ENCODE results near the gene TPCN2.

GRCh38 chr11:69161117-69161407, 112.3 kb downstream of the TPCN2 start:
- TF ChIP-seq POLR2A (IDR thresholded peaks at IDR 0.05) (no peak), CTCF (IDR thresholded peaks at IDR 0.05) (no peak)
